ENCODE data around the gene DDX47.
A peak's percentile ranks its signal among the peaks of the same experiment; 100 is the strongest.
"Not testable (repeated sequence)": the region's sequence is repeated elsewhere in the genome, so short reads cannot be mapped to it uniquely, and the experiment has no call there.

DDX47 gene

GRCh38 chr12:12798480-12798879, 14.7 kb upstream of the DDX47 start:
- DNase-seq, result no peak

- no peak for DNase-seq
Measured at GRCh38 chr12:12799163-12799920, 13.8 kb upstream of the DDX47 start.

- DNase-seq, result no peak
Measured at GRCh38 chr12:12800406-12801180, 12.6 kb upstream of the DDX47 start.

- DNase-seq, result not testable (repeated sequence)
Measured at GRCh38 chr12:12801656-12802055, 11.5 kb upstream of the DDX47 start.

GRCh38 chr12:12803186-12803585, 10.0 kb upstream of the DDX47 start:
- peak; percentile 93 for DNase-seq

- DNase-seq, result no peak
Measured at GRCh38 chr12:12804011-12804410, 9.1 kb upstream of the DDX47 start.

- no peak for DNase-seq
Measured at GRCh38 chr12:12804432-12804886, 8.7 kb upstream of the DDX47 start.

- DNase-seq, result no peak
Measured at GRCh38 chr12:12806784-12807516, 6.2 kb upstream of the DDX47 start.

GRCh38 chr12:12807517-12807903, 5.6 kb upstream of the DDX47 start:
- not testable (repeated sequence) for DNase-seq

- no peak for DNase-seq
Measured at GRCh38 chr12:12807970-12808702, 5.0 kb upstream of the DDX47 start.

GRCh38 chr12:12810553-12811021, 2.6 kb upstream of the DDX47 start:
- DNase-seq, result no peak

GRCh38 chr12:12811343-12811742, 1.8 kb upstream of the DDX47 start:
- DNase-seq, result no peak

GRCh38 chr12:12812174-12812573, 972 bp upstream of the DDX47 start:
- no peak for DNase-seq

- DNase-seq, result no peak
Measured at GRCh38 chr12:12812618-12813119, 477 bp upstream of the DDX47 start.

GRCh38 chr12:12817616-12818015, 4.5 kb downstream of the DDX47 start:
- no peak for DNase-seq

GRCh38 chr12:12818701-12819100, 5.6 kb downstream of the DDX47 start:
- no peak for DNase-seq

- no peak for DNase-seq
Measured at GRCh38 chr12:12819221-12819620, 6.1 kb downstream of the DDX47 start.

- peak; percentile 95 for DNase-seq
Measured at GRCh38 chr12:12819752-12820311, 6.7 kb downstream of the DDX47 start.

GRCh38 chr12:12820376-12820775, 7.2 kb downstream of the DDX47 start:
- not testable (repeated sequence) for DNase-seq

GRCh38 chr12:12821975-12822374, 8.8 kb downstream of the DDX47 start:
- DNase-seq, result no peak

- no peak for DNase-seq
Measured at GRCh38 chr12:12822886-12823285, 9.7 kb downstream of the DDX47 start.

- no peak for DNase-seq
Measured at GRCh38 chr12:12823300-12823699, 10.2 kb downstream of the DDX47 start.

Data from islet precursor cell (in vitro differentiated cells).